Hippocampal formation (tissue), 2 donors: ENCODE results near the gene ID3.

Source experiments
- DNase-seq, 2 donors: peaks; one replicate each; lab custom pipeline; 2025; lab: John Stamatoyannopoulos, UW

The ID3 gene

GRCh38 chr1:23565776-23566175 lies 6.5 kb upstream of the ID3 start:
- DNase-seq, result no peak

GRCh38 chr1:23564529-23565122 lies 5.3 kb upstream of the ID3 start:
- DNase-seq, result no peak

GRCh38 chr1:23563755-23564374 lies 4.6 kb upstream of the ID3 start:
- no peak for DNase-seq

GRCh38 chr1:23563003-23563402 lies 3.7 kb upstream of the ID3 start:
- DNase-seq, result no peak

- DNase-seq, result peak; percentile 87 to 89
Measured at GRCh38 chr1:23562137-23562876, 3.0 kb upstream of the ID3 start.

GRCh38 chr1:23561813-23562100 lies 2.5 kb upstream of the ID3 start:
- no peak for DNase-seq

- DNase-seq, result no peak
Measured at GRCh38 chr1:23561076-23561812, 1.9 kb upstream of the ID3 start.

GRCh38 chr1:23559985-23560741 lies 862 bp upstream of the ID3 start:
- no peak for DNase-seq

- no peak for DNase-seq
Measured at GRCh38 chr1:23558872-23559135, 497 bp downstream of the ID3 start.

- DNase-seq, result no peak
Measured at GRCh38 chr1:23558140-23558871, 995 bp downstream of the ID3 start.

GRCh38 chr1:23557471-23558124 lies 1.7 kb downstream of the ID3 start:
- DNase-seq, result no peak

- DNase-seq, result no peak
Measured at GRCh38 chr1:23556635-23557470, 2.4 kb downstream of the ID3 start.

- DNase-seq, result no peak
Measured at GRCh38 chr1:23555986-23556634, 3.2 kb downstream of the ID3 start.

- peak in 1 of 2 donors; percentile 47 for DNase-seq
Measured at GRCh38 chr1:23555270-23555985, 3.9 kb downstream of the ID3 start.

GRCh38 chr1:23554481-23555269 lies 4.6 kb downstream of the ID3 start:
- peak; percentile 79 to 83 for DNase-seq

- DNase-seq, result no peak
Measured at GRCh38 chr1:23554127-23554480, 5.2 kb downstream of the ID3 start.

GRCh38 chr1:23553231-23554126 lies 5.8 kb downstream of the ID3 start:
- no peak for DNase-seq
